D721Med (cell line): ENCODE data around the gene PXDN.

ENCODE experiments used
- DNase-seq: peaks from one replicate; pipeline ENCODE4 v3.0.0; 2011; ENCODE audit warnings: low spot score; ENCODE audit not compliant: insufficient read length
- FAIRE-seq: peaks from 2 replicates; lab custom pipeline; 2011; peaks lifted over from hg19 to GRCh38; lab: Jason Lieb, UNC
- CTCF ChIP-seq: IDR thresholded peaks from 2 replicates; pipeline ENCODE4 v1.5.1; 2012; ENCODE audit warnings: mild to moderate bottlenecking, control low read depth; ENCODE audit not compliant: insufficient read depth; ENCODE audit errors: missing control alignments

Gene PXDN

GRCh38 chr2:1752751-1753150, 8.4 kb upstream of the PXDN start:
- FAIRE-seq, result no peak
- no peak for TF ChIP-seq CTCF
- DNase-seq, result no peak

GRCh38 chr2:1751767-1752725, 7.7 kb upstream of the PXDN start:
- FAIRE-seq, result no peak
- DNase-seq, result no peak
- TF ChIP-seq CTCF, result no peak

GRCh38 chr2:1750933-1751766, 6.8 kb upstream of the PXDN start:
- peak; percentile 84 for TF ChIP-seq CTCF
- DNase-seq (no peak), FAIRE-seq (no peak)

- no peak for TF ChIP-seq CTCF
- DNase-seq (no peak), FAIRE-seq (no peak)
These were observed 6.1 kb upstream of the PXDN start for GRCh38 chr2:1750270-1750932.

GRCh38 chr2:1749489-1750119, 5.3 kb upstream of the PXDN start:
- no peak for TF ChIP-seq CTCF
- FAIRE-seq (no peak), DNase-seq (no peak)

- FAIRE-seq, result no peak
- no peak for TF ChIP-seq CTCF
- DNase-seq, result no peak
These were observed 4.6 kb upstream of the PXDN start for GRCh38 chr2:1748741-1749488.
